ENCODE data around the gene LHX3. TPM values are rescaled to one million over a fixed set of nuclear protein-coding genes. Genes with fewer than 3 reads are reported as not detected.

Gene LHX3
- not detected for total RNA-seq

- Histone ChIP-seq H3K4me3 (no peak within 1 kb of the TSS), H3K27ac (no peak within 1 kb of the TSS), H3K9me3 (no peaks in the 10 kb centered on the region), H3K4me1 (peaks cover 0 to 23% (median 0%) of the 10 kb centered on the region in 3 donors), H3K36me3 (peaks cover 0 to 25% (median 7%) of the 10 kb centered on the region in 3 donors), H3K27me3 (peaks cover 28 to 61% (median 41%) of the 10 kb centered on the region in 4 donors)
- WGBS, 2 donors: 7 to 14% methylated on average over 6 to 9 of the region's 70 CpGs
- intact Hi-C loops (cut with DNase I): loop anchor here (10.0 kb wide), 1 partner anchor 60 kb away; no protein-coding TSS in a partner anchor
- no peak for DNase-seq
- TF ChIP-seq CTCF (IDR thresholded peaks at IDR 0.05): no peak
- TF ChIP-seq POLR2A (IDR thresholded peaks at IDR 0.05): no peak
These were observed at the start of gene LHX3 for GRCh38 chr9:136204838-136205706. Gene LHX3 (minus strand): TSS chr9:136205128. CDS start chr9:136205012, 116 bp downstream.

GRCh38 chr9:136253246-136254130, 48.6 kb upstream of the LHX3 start:
- intact Hi-C loops (cut with DNase I): no loop called here

GRCh38 chr9:136252846-136253245, 47.9 kb upstream of the LHX3 start:
- intact Hi-C loops (cut with DNase I): no loop called here
- H3K4me3 ChIP-seq: no peak overlapping the region
- H3K9me3 ChIP-seq: no peaks in the 10 kb centered on the region
- WGBS, 2 donors: 96 to 100% methylated on average over 1 to 5 of the region's 10 CpGs
- H3K36me3 ChIP-seq: no peaks in the 10 kb centered on the region
- no peak for DNase-seq
- H3K4me1 ChIP-seq: peaks cover 0 to 22% (median 0%) of the 10 kb centered on the region in 3 donors
- H3K27ac ChIP-seq: no peak overlapping the region
- TF ChIP-seq POLR2A (IDR thresholded peaks at IDR 0.05): no peak
- no peak for TF ChIP-seq CTCF (IDR thresholded peaks at IDR 0.05)
- peaks cover 0 to 76% (median 0%) of the 10 kb centered on the region in 4 donors for H3K27me3 ChIP-seq

More at GRCh38 chr9:136253246-136254130, 48.6 kb upstream of the LHX3 start:
- Histone ChIP-seq H3K27ac (no peak overlapping the region), H3K36me3 (no peaks in the 10 kb centered on the region), H3K4me3 (no peak overlapping the region), H3K9me3 (no peaks in the 10 kb centered on the region), H3K27me3 (peaks cover 0 to 74% (median 0%) of the 10 kb centered on the region in 4 donors), H3K4me1 (peaks cover 0 to 15% (median 0%) of the 10 kb centered on the region in 3 donors)
- no peak for DNase-seq
- no peak for TF ChIP-seq POLR2A (IDR thresholded peaks at IDR 0.05)
- no peak for TF ChIP-seq CTCF (IDR thresholded peaks at IDR 0.05)
- WGBS, 2 donors: 78 to 87% methylated on average over 9 to 15 of the region's 32 CpGs

- no peak for TF ChIP-seq POLR2A (IDR thresholded peaks at IDR 0.05)
- no peak for TF ChIP-seq CTCF (IDR thresholded peaks at IDR 0.05)
- peaks cover 0 to 76% (median 0%) of the 10 kb centered on the region in 4 donors for H3K27me3 ChIP-seq
- intact Hi-C loops (cut with DNase I): no loop called here
- no peak overlapping the region for H3K4me3 ChIP-seq
- no peak overlapping the region for H3K27ac ChIP-seq
- H3K4me1 ChIP-seq: peaks cover 0 to 27% (median 0%) of the 10 kb centered on the region in 3 donors
- DNase-seq: no peak
- no peaks in the 10 kb centered on the region for H3K36me3 ChIP-seq
- 92% methylated on average over 8 of the region's 29 CpGs; no CpG with 5 or more reads in 1 of the 2 donors for WGBS, 2 donors
- no peaks in the 10 kb centered on the region for H3K9me3 ChIP-seq
These were observed 47.4 kb upstream of the LHX3 start for GRCh38 chr9:136252281-136252680.
